HepG2 (cell line): Measurements from ENCODE around the gene TFAP2D. TPM values are rescaled to one million over a fixed set of nuclear protein-coding genes. Genes with fewer than 3 reads are reported as not detected.

Experiments
- ATAC-seq: fragments of 200-7000 bp; cut with Tn5 transposase; 3 replicates; pipeline ENCODE4 v1.9.1; 2020; ENCODE audit warnings: mild to moderate bottlenecking, moderate library complexity
- BruUV-seq: library from RNA; stranded (reverse); fragments of 400-500 nt; replicated peaks from 2 replicates; lab custom pipeline; 2021; lab: Mats Ljungman, UMichigan
- CTCF ChIA-PET: fragments of 300-600 bp; formaldehyde crosslinking; extraction: SDS; loops from one replicate; lab custom pipeline; 2021; ENCODE audit warnings: low total read pairs, inconsistent platforms, low intra/inter-chr PET ratio; lab: Yijun Ruan, JAX
- POLR2A ChIA-PET: fragments of 350-600 bp; sonication (Branson Sonifier 250); formaldehyde crosslinking; loops from one replicate; lab custom pipeline; 2020; ENCODE audit warnings: antibody characterized with exemption, inconsistent platforms; lab: Yijun Ruan, JAX
- DNase-seq: peaks from one replicate; pipeline ENCODE4 v3.0.0-alpha.2; 2015; ENCODE audit warnings: low spot score
- FAIRE-seq: peaks from 3 replicates; lab custom pipeline; 2011; peaks lifted over from hg19 to GRCh38; lab: Jason Lieb, UNC
- H2AFZ ChIP-seq: one replicate; pipeline ENCODE4 v1.6.1; 2011; ENCODE audit warnings: low read length, inconsistent platforms
- H3K27ac ChIP-seq: fragments of 300-600 bp; 3 replicates; pipeline ENCODE4 v1.8.0; 2011; ENCODE audit warnings: mixed run types, mild to moderate bottlenecking, mixed read lengths, low read length, inconsistent platforms; ENCODE audit not compliant: insufficient read depth; ENCODE audit errors: extremely low read length
- H3K27me3 ChIP-seq, 2 experiments: fragments of 200-600 bp in 1 of 2; 2 replicates in 1 of 2; 3 replicates in 1 of 2; pipeline versions ENCODE4 v1.6.0 to v1.8.0; 2011; ENCODE audit warnings: low read length in 2 of 2, mild to moderate bottlenecking in 2 of 2, moderate library complexity in 2 of 2, inconsistent platforms in 1 of 2; ENCODE audit not compliant: insufficient read depth in 2 of 2, control insufficient read depth in 1 of 2
- H3K36me3 ChIP-seq, 2 experiments: fragments of 200-600 bp in 1 of 2; replicated peaks in 1 of 2; 2 replicates in 1 of 2; 3 replicates in 1 of 2; pipeline versions ENCODE4 v1.5.1 to v1.8.0; 2011; ENCODE audit warnings: low read length in 2 of 2, inconsistent platforms in 1 of 2; ENCODE audit not compliant: insufficient read depth in 2 of 2, control insufficient read depth in 1 of 2
- H3K4me1 ChIP-seq: 2 replicates; pipeline ENCODE4 v1.5.1; 2012; ENCODE audit warnings: low read length, inconsistent platforms; ENCODE audit not compliant: insufficient read depth
- H3K4me2 ChIP-seq: 2 replicates; pipeline ENCODE4 v1.6.0; 2011; ENCODE audit warnings: low read depth, low read length, inconsistent platforms
- H3K4me3 ChIP-seq, 3 experiments: fragments of 200-600 bp in 1 of 3; sonication (generic), shearing (Covaris generic) in 1 of 3; replicated peaks in 1 of 3; 2 replicates each; pipeline ENCODE4 v1.5.1; 2011 to 2016; ENCODE audit warnings: low read length in 3 of 3, inconsistent platforms in 2 of 3, low read depth in 2 of 3, mild to moderate bottlenecking in 2 of 3, control low read depth in 1 of 3, mixed read lengths in 1 of 3; ENCODE audit not compliant: insufficient read depth in 1 of 3
- H3K79me2 ChIP-seq: one replicate; pipeline ENCODE4 v1.6.1; 2011; ENCODE audit warnings: low read length, inconsistent platforms; ENCODE audit not compliant: insufficient read depth
- H3K9ac ChIP-seq: 2 replicates; pipeline ENCODE4 v1.6.0; 2011; ENCODE audit warnings: mild to moderate bottlenecking, low read depth, low read length, inconsistent platforms; ENCODE audit not compliant: insufficient read depth
- H3K9me3 ChIP-seq: 2 replicates; pipeline ENCODE4 v1.5.1; 2012; ENCODE audit warnings: mild to moderate bottlenecking, low read length
- H4K20me1 ChIP-seq: 2 replicates; pipeline ENCODE4 v1.6.0; 2011; ENCODE audit warnings: inconsistent platforms, mild to moderate bottlenecking, low read length, moderate library complexity; ENCODE audit not compliant: insufficient read depth
- ATAD3A ChIP-seq: sonication (generic); formaldehyde crosslinking; IDR thresholded peaks from 2 replicates; pipeline ENCODE4 v1.4.0; 2020; ENCODE audit warnings: missing genetic modification reagents
- CBX1 ChIP-seq: IDR thresholded peaks from one replicate; pipeline ENCODE4 v1.6.1; 2016; ENCODE audit warnings: antibody characterized with exemption, low read depth
- ETV5 ChIP-seq: IDR thresholded peaks from 2 replicates; pipeline ENCODE4 v1.6.1; 2018; ENCODE audit warnings: missing biosample characterization, missing genetic modification reagents, inconsistent platforms, borderline replicate concordance
- PCBP2 ChIP-seq: fragments of 200-400 bp; formaldehyde crosslinking; optimal IDR thresholded peaks from 2 replicates; pipeline ENCODE3; 2018; ENCODE audit warnings: low read length, low read depth; ENCODE audit not compliant: poor library complexity, severe bottlenecking
- PTBP1 ChIP-seq: fragments of 200-400 bp; formaldehyde crosslinking; IDR thresholded peaks from 2 replicates; pipeline ENCODE4 v1.6.1; 2018; ENCODE audit warnings: low read length, low read depth; ENCODE audit not compliant: poor library complexity, severe bottlenecking
- SRSF9 ChIP-seq: fragments of 200-400 bp; formaldehyde crosslinking; IDR thresholded peaks from 2 replicates; pipeline ENCODE4 v1.6.1; 2018; ENCODE audit warnings: borderline replicate concordance, mild to moderate bottlenecking, low read depth, low read length; ENCODE audit not compliant: insufficient read depth, poor library complexity, severe bottlenecking
- ZBTB38 ChIP-seq: sonication (generic); formaldehyde crosslinking; IDR thresholded peaks from 2 replicates; pipeline ENCODE4 v1.5.1; 2020; ENCODE audit warnings: mild to moderate bottlenecking, missing genetic modification reagents
- ZNF24 ChIP-seq: fragments of 450-650 bp; IDR thresholded peaks from 2 replicates; pipeline ENCODE4 v1.6.1; 2017; ENCODE audit warnings: antibody characterized with exemption, mild to moderate bottlenecking
- ZNF570 ChIP-seq: sonication (generic); formaldehyde crosslinking; IDR thresholded peaks from 2 replicates; pipeline ENCODE4 v1.4.0; 2020; ENCODE audit warnings: mild to moderate bottlenecking, missing genetic modification reagents, borderline replicate concordance
- ZNF670 ChIP-seq: sonication (generic); formaldehyde crosslinking; IDR thresholded peaks from 2 replicates; pipeline ENCODE4 v1.8.0; 2022; ENCODE audit warnings: mild to moderate bottlenecking, missing genetic modification reagents, borderline replicate concordance
- WGBS: methylation state at CpG from one replicate; pipeline ENCODE4 v1.1.6; 2017; ENCODE audit warnings: low lambda C conversion rate; 5-methylcytosine and 5-hydroxymethylcytosine counted together
- in situ Hi-C: cut with HindIII; loops from 2 replicates; pipeline ENCODE4 v1.10.0; 2017; ENCODE audit warnings: low pct_unique_long_range_greater_than_20kb; ENCODE audit not compliant: extremely low pct_ligation_motif_present
- intact Hi-C: fragments of 100-400 bp; cut with micrococcal nuclease; formaldehyde crosslinking; loops from one replicate; pipeline ENCODE4 v1.10.0; 2022; ENCODE audit not compliant: unreplicated experiment
- polyA plus RNA-seq, 8 experiments: library from polyadenylated mRNA; depleted of rRNA in 3 of 8; stranded (reverse) in 7 of 8; unstranded in 1 of 8; fragments of >200 nt; fragmentation: Illumina TruSeq in 4 of 8; extraction: Trizol in 4 of 8; gene quantifications; 2 replicates each; pipeline versions ENCODE4 v1.2.1 to v1.2.3, GENCODE V29; 2011 to 2016; ENCODE audit warnings: low read depth in 4 of 8, missing spikeins in 1 of 8, mixed read lengths in 1 of 8; ENCODE audit not compliant: insufficient read depth in 1 of 8
- total RNA-seq, 5 experiments: library from RNA; depleted of rRNA; stranded (reverse); fragments of >200 nt; fragmentation: Illumina TruSeq; extraction: Trizol; gene quantifications; 2 replicates each; pipeline ENCODE4 v1.2.3, GENCODE V29; 2016; ENCODE audit warnings: low read depth in 1 of 5
- TF ChIP-seq, protein P1 (sequence below): sonication (generic); formaldehyde crosslinking; IDR thresholded peaks from one replicate; pipeline ENCODE4 v1.5.1; 2020; ENCODE audit warnings: mild to moderate bottlenecking, missing genetic modification reagents; ENCODE audit errors: not compliant biosample characterization

The TFAP2D gene
- total and polyA plus RNA-seq, 2 of the 13 experiments (the other 11 are each of a cell fraction or from before 2014, with no cell fraction given) = not detected

DNA sequence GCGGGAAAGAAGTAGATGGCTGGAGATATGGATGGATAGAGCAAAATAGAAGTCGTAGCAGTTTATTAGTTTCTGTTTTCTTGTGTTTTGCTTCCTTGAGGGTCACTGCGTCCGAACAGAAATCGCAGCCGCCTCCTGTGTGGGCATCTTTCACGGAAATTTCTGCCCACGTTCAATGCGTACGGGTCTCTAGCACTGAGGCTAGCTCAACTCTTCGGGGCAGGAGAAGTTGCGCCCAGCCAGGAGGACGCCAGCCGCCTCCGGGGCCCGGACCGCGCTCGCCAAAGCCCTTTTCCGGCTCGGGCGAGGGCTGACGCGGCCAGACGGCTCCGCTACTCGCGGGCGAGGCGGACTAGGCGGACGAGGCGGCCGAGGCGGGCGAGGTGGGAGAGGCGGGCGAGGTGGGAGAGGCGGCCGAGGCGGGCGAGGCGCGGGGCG lies 106.2 kb downstream of the TFAP2D start (continued):
- no peak for TF ChIP-seq SRSF9
- TF ChIP-seq ZNF570 (CRISPR knock-in tag) = no peak
- TF ChIP-seq ZNF670 (CRISPR knock-in tag) = no peak
- TF ChIP-seq ETV5 = no peak
- TF ChIP-seq ATAD3A (CRISPR knock-in tag) = no peak
- no peak for TF ChIP-seq PTBP1

- Histone ChIP-seq H3K4me3 (no peak overlapping the region), H3K4me1 (no peaks in the 10 kb centered on the region), H4K20me1 (no peaks in the 10 kb centered on the region), H2AFZ (no peak overlapping the region), H3K79me2 (no peaks in the 10 kb centered on the region), H3K36me3 (no peaks in the 10 kb centered on the region), H3K9me3 (no peaks in the 10 kb centered on the region), H3K27ac (no peak overlapping the region), H3K4me2 (no peak overlapping the region), H3K27me3 (peaks cover 6 to 64% of the 10 kb centered on the region in 2 experiments), H3K9ac (no peak overlapping the region)
- intact Hi-C loops = loop anchor here (5.0 kb wide), 1 partner anchor 1022 kb away; no protein-coding TSS in a partner anchor
- TF ChIP-seq ZNF24 (no peak), ZBTB38 (CRISPR knock-in tag) (no peak), CBX1 (no peak), PCBP2 (peak; percentile 83)
- TF ChIP-seq, protein P1, sequence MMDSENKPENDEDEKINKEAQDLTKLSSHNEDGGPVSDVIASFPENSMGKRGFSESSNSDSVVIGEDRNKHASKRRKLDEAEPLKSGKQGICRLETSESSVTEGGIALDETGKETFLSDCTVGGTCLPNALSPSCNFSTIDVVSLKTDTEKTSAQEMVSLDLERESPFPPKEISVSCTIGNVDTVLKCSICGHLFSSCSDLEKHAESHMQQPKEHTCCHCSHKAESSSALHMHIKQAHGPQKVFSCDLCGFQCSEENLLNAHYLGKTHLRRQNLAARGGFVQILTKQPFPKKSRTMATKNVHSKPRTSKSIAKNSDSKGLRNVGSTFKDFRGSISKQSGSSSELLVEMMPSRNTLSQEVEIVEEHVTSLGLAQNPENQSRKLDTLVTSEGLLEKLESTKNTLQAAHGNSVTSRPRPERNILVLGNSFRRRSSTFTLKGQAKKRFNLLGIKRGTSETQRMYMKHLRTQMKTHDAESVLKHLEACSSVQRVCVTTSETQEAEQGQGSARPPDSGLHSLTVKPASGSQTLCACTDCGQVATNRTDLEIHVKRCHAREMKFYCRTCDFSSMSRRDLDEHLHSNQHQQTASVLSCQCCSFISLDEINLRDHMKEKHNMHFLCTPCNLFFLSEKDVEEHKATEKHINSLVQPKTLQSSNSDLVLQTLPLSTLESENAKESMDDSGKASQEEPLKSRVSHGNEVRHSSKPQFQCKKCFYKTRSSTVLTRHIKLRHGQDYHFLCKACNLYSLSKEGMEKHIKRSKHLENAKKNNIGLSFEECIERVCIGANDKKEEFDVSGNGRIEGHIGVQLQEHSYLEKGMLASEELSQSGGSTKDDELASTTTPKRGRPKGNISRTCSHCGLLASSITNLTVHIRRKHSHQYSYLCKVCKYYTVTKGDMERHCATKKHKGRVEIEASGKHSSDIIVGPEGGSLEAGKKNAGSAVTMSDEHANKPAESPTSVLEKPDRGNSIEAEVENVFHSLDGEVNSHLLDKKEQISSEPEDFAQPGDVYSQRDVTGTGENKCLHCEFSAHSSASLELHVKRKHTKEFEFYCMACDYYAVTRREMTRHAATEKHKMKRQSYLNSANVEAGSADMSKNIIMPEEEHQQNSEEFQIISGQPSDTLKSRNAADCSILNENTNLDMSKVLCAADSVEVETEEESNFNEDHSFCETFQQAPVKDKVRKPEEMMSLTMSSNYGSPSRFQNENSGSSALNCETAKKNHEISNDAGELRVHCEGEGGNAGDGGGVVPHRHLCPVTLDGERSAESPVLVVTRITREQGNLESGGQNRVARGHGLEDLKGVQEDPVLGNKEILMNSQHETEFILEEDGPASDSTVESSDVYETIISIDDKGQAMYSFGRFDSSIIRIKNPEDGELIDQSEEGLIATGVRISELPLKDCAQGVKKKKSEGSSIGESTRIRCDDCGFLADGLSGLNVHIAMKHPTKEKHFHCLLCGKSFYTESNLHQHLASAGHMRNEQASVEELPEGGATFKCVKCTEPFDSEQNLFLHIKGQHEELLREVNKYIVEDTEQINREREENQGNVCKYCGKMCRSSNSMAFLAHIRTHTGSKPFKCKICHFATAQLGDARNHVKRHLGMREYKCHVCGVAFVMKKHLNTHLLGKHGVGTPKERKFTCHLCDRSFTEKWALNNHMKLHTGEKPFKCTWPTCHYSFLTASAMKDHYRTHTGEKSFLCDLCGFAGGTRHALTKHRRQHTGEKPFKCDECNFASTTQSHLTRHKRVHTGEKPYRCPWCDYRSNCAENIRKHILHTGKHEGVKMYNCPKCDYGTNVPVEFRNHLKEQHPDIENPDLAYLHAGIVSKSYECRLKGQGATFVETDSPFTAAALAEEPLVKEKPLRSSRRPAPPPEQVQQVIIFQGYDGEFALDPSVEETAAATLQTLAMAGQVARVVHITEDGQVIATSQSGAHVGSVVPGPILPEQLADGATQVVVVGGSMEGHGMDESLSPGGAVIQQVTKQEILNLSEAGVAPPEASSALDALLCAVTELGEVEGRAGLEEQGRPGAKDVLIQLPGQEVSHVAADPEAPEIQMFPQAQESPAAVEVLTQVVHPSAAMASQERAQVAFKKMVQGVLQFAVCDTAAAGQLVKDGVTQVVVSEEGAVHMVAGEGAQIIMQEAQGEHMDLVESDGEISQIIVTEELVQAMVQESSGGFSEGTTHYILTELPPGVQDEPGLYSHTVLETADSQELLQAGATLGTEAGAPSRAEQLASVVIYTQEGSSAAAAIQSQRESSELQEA (CRISPR knock-in tag) = no peak
- in situ Hi-C loops = loop anchor here (5.0 to 10.0 kb wide), 3 partner anchors 535 to 1202 kb away; no protein-coding TSS in a partner anchor
- ATAC-seq (no peak), DNase-seq (no peak), FAIRE-seq (no peak)
- ChIA-PET CTCF (no interaction called here), POLR2A (no interaction called here)
- BruUV-seq = no TSS peak
- 38% methylated on average over 58 of the region's 58 CpGs for WGBS
Observed at GRCh38 chr6:50819904-50820868, 106.9 kb downstream of the TFAP2D start.
